Heart left ventricle (tissue), 13 donors: ENCODE data around the gene ZNF618.

Experiments
- CTCF ChIP-seq, 12 donors: fragments of 200-600 bp; sonication (generic) in 4 of 12; IDR thresholded peaks; one replicate each; pipeline versions ENCODE4 v1.5.0 to v1.8.0; 2018 to 2022; ENCODE audit warnings: antibody characterized with exemption in 12 of 12, mild to moderate bottlenecking in 5 of 12
- POLR2A ChIP-seq, 2 donors: fragments of 450-650 bp; IDR thresholded peaks; one replicate each; pipeline ENCODE4 v1.6.1; 2017; ENCODE audit warnings: antibody characterized with exemption in 2 of 2, mild to moderate bottlenecking in 2 of 2, moderate library complexity in 2 of 2
- donor health status: ischemic (EF 13 %, LVEDD 7.1; RV severe dilation, severe dysfunction).
- donor health status: DM: no; HTN: yes; CAD: no.
- donor health status: DM: no; HTN: no; CAD: no.
- donor health status: ischemic (EF 25% LVEDD 6.9; RV normal size, moderate dysfunction).
- donor health status: ischemic (EF 25% LVEDD 5.7; RV mildly dilated, moderate dysfunction).
- donor health status: ischemic (EF 35%, LVEDD 5.7; RV mildly dilated, moderate dysfunction).
- donor health status: nonischemic (EF 11% LVEDD 7.7; RV severe dilation, severe dysfunction).
- donor health status: DM: yes; HTN: yes; CAD: no.
- donor health status: PGD.
- donor health status: ischemic (EF 29% LVEDD 5.4; RV normal size, mild dysfunction).
- donor health status: nonischemic (EF 23%, LVEDD 6.1; RV moderate dilation, normal function).

GRCh38 chr9:113915817-113916434, 39.8 kb downstream of the ZNF618 start:
- TF ChIP-seq CTCF (IDR thresholded peaks at IDR 0.05), result no peak
- TF ChIP-seq POLR2A (IDR thresholded peaks at IDR 0.05), result no peak
